GM18907 (cell line): ENCODE data around the gene JPH4.

Source experiments
- ATAC-seq: cut with Tn5 transposase; IDR thresholded peaks from one replicate; pipeline ENCODE4 v1.9.1; 2021; ENCODE audit warnings: mild to moderate bottlenecking, moderate library complexity; ENCODE audit not compliant: unreplicated experiment

JPH4 gene

GRCh38 chr14:23580948-23581281, 2.3 kb upstream of the JPH4 start:
- ATAC-seq = no peak

DNA sequence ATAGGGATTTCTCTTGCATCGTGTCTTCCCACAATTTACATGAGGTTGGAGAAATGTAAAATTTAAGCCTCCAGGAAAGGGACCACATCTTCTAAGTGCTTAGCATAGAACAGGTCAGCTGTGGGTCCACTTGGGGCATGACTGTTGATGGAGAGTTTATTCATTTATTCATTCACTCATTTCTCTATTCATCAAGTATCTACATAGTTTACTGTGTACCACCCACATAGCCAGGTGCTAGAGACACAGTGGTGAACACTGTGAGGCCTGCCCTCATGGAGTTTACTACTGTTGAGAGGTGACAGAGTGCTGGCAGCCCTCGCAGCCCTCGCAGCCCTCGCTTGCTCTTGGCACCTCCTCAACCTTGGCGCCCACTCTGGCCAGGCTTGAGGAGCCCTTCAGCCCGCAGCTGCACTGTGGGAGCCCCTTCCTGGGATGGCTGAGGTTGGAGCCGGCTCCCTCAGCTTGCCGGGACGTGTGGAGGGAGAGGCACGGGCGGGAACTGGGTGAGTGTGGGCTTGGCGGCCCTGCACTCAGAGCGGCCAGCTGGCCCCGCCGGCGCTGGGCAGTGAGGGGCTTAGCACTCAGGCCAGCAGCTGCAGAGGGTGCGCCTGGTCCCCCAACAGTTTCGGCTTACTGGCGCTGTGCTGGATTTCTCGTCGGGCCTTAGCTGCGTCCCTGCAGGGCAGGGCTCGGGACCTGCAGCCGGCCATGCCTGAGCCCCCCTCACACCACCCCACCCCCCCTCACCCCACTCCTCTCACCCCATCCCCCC, 1.7 kb upstream of the JPH4 start:
- no peak for ATAC-seq

DNA sequence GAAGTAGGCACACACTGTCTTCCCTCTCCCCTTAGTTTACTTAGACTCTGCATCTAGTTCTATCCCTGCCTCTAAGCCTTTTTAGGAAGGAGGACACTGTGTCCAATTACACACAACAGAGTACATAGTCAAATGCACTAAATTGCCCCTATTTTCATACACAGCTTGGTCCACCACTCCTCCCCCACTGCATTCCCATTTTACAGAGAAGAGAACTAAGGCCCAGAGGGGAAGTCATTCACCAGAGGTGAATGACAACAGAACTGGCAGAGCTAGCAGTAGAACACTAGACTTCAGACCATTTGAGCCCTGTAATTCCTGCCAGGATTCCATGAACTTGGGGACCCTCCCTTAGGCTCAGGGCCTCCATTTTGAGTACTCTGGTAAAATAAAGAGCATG, 1.1 kb upstream of the JPH4 start:
- no peak for ATAC-seq

DNA sequence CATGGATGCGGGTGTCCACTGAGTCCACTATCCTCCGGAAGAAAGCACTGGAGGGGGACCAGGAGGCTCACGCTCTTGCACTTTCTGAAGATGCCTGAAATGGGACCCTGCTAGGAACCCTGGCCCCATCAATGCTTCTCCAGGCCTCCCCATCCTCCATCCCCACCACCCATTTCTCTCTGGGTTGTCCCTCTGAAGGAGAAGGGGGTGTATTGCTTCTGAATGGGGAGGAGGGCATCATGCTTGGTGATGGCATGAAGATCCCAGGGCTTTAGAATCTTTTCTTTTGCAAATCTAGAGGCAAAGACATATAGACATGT, 681 bp upstream of the JPH4 start:
- no peak for ATAC-seq

- ATAC-seq = no peak
Observed at GRCh38 chr14:23577710-23578392, 739 bp downstream of the JPH4 start.

DNA sequence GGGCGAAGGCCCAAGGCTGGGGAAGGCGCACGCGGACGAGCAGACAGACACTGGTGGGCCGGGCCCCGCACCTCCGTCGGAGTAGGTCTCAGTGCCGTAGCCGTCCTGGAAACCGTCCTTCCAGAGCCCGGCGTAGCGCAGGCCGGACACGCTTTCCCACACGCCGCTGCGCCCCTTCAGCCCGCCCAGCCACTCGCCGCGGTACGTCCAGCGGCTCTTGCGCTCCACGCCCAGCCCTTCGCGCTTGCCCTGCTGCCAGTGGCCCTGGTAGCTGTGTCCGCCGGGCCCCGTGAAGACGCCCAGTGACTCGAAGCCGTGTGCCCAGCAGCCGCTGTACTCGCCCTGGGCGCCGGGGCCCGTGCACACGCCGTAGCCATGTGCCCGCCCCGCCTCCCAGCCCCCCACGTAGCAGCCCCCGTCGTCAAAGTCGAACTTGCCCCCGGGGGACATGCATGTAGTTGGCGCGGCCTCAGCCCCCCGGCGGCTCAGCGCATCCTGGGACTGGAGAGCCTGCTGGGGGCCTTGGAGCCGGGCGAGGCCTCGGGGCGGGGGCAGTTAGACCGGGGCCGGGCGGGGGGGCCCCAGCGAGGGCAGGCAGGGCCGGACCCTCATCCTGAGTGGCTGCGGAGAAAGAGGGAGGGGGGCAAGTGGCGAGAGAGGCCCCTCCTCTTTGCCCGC, 1.4 kb downstream of the JPH4 start:
- ATAC-seq = no peak

DNA sequence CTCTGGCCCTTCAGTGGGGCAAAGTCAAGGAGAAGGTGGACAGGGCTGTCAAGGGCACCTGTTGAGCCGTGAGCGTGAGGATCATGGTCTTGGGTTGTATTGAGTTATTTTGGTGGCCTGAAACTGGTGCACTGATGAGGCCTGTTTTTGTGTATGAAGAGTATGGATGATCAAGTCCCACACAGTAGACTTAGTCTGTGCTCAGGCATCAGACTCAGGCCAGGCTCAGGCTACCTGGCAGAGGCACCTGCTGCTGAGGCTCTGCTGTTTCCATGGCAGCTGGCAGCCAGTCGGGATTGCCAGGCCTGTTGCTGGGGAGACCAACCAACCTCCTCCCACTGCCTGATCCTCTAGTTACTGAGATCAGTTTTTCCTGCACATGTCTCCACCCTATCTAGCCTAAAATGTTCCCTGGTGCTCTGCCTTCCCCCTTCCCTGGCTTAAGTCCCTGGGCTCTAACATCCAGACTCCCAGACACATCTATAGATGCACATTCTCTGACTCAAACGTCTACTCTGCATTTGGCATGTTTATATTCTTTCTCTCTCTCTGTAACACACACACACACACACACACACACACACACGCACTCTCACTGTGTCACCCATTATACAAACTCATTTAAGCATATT, 5.1 kb downstream of the JPH4 start:
- no peak for ATAC-seq

GRCh38 chr14:23572836-23573235, 5.8 kb downstream of the JPH4 start:
- ATAC-seq = no peak

GRCh38 chr14:23572524-23572828, 6.1 kb downstream of the JPH4 start:
- no peak for ATAC-seq

DNA sequence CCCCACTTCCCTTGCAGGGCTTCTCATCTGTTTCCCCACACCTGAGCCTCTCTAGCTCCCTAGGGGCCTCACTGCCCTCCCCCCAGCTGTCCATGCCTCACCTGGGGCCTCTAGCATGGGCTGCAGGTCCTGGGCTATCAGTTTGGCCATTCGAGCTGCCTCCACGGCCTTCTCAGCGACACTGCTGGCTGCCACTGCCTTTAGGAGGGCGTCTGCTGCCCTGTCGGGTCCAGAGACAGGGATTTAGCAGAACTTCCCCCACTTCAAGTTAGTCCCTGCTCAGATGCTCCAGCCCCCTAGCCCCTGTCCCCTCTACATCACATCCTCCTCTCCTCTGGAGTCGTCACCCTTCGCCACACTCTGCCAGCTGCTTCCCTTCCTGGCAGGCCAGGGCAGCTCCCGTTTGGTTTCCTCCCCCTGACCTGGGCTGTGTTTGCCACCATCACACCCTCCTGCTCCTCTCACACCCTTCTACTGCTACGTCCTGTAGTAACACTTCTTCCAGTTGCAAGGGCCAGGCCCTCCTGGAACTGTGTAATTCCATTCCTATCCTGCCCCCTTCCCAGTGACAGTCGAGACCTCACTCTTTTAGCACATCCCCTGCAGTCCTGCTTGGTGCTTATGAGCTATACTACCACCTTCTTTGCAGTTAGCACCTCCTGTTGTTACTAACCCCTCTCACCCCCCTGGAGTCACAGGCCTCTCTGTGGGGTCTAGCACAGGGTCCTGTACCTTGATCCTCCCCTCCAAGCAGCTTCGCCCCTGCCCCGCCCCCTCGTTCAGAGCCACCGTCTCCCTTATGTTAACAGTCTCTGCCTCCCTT, 6.7 kb downstream of the JPH4 start:
- no peak for ATAC-seq

DNA sequence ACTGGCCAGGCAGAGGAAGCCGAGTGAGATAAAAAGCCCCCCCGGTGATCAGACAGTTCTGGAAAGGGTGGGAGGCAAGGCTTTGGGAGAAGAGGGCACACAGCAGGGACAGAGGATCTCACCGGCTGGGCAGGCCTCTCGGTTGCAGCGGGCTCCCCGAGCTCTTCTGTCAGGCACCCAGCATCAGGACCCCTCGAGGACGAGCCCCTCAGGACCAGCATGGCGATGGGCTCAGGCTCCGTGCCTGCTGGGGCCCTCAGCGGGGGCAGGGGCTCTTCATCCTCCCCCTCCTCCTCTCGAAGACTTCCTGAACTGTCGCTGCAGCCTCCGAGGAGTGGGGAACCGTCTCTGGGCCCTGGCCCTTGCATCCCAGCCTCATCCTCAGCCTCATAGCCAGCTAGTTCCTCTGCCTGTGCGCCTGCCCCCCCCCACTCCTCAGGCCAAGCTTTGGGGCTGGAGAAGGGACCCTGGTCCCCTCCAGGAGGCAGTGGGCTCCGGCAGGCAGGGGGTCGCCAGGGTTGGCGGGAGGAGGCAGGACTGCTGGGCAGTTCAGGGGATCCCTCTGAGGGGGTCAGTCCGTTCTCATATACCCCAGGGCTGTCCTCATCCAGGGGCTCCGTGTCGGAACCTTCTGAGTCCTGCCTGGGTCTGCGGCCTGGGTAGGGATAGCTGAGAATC, 7.6 kb downstream of the JPH4 start:
- no peak for ATAC-seq

- ATAC-seq = no peak
Observed at GRCh38 chr14:23569443-23570151, 9.0 kb downstream of the JPH4 start.

- no peak for ATAC-seq
Observed at GRCh38 chr14:23568600-23569331, 9.8 kb downstream of the JPH4 start.

GRCh38 chr14:23568021-23568599, 10.5 kb downstream of the JPH4 start:
- no peak for ATAC-seq

DNA sequence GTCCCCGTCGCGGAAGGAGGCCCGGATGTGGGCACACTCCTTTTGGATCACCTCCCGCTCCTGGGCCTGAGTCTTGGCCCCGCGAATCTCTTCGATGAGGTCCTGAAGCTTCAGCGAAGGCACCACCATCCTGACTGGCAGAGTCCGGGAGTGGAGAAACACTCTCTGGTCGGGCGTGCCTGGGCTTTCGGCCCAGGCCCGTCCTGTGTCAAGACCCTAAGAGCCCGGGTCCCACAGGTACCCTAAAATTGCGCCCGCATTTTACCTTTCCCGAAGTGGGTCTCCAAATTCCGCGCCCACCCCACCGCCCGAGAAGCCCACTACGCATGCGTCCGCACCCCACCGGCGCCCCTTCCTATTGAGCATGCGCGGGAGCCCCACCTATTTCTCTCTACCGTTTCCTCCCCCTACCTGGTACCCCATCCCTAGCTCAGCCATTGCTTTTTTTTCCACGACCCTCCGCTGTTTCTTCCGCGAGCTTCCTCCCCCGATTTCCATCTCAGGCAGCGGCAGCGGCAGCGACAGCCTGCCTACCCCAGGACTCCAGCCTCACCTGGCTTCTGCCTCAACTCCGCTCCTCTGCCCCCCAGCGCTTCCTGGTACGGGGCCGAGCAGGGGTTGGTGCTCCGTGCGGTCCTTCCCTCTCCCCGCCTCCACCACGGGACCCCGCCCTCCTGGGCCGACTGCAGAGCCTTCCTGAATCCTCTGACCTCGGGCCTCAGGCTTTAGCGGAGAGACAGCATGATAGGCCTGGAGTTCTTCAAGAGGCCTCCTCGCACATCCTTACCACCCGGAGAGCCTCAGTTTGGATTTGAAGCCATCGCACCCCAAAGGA, 11.2 kb downstream of the JPH4 start, which contains the start of gene AP1G2:
TSS of gene AP1G2 (minus strand) at position 606 of the 835 bp plus-strand sequence. CDS start at position 129, 477 bp downstream.
- peak; percentile 89 for ATAC-seq

- ATAC-seq = no peak
Observed at GRCh38 chr14:23566778-23567185, 11.8 kb downstream of the JPH4 start.

DNA sequence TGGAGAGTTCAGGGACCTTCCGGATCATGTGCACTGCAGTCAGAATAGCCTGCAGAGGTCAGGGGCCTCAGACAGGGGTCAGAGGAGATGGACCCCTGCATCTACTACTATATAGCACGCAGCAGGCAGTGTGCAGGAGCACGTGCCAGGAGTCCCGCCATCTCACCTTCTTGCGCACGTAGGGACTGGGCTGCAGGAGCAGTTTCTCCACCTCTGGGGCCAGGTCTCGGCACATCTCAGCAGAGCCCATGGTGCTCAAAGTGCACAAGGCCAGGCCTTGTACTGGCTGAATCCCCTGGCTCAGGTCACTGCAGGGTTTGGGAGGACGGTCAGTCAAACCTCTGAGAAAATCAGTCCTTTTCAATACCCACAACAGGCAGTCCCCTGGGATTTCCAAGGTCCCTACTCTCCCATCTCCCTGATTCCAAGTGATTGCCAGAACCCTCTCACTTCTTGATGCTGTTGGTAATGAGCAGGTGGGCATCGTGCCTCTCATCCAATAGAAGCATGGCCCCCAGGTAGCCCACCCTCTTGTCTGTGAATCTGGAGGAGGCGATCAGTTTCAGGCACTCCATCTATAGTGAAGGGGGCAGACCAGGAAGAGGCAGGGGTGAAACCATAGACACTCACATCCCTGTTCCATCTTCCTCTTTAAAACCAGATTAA, 12.3 kb downstream of the JPH4 start:
- ATAC-seq = no peak
